Activated CD4-positive, alpha-beta T cell treated with anti-CD3 and anti-CD28 coated beads, Interleukin-2, amount 50 U/mL, for 4 hours (primary cell): ENCODE measurements around the gene BICD1.
"Not testable (repeated sequence)": the region's sequence is repeated elsewhere in the genome, so short reads cannot be mapped to it uniquely, and the experiment has no call there.

Source experiments
- DNase-seq, 2 experiments: peaks; one replicate each; pipeline ENCODE4 v3.0.0-alpha.2; 2020

The BICD1 gene

DNA sequence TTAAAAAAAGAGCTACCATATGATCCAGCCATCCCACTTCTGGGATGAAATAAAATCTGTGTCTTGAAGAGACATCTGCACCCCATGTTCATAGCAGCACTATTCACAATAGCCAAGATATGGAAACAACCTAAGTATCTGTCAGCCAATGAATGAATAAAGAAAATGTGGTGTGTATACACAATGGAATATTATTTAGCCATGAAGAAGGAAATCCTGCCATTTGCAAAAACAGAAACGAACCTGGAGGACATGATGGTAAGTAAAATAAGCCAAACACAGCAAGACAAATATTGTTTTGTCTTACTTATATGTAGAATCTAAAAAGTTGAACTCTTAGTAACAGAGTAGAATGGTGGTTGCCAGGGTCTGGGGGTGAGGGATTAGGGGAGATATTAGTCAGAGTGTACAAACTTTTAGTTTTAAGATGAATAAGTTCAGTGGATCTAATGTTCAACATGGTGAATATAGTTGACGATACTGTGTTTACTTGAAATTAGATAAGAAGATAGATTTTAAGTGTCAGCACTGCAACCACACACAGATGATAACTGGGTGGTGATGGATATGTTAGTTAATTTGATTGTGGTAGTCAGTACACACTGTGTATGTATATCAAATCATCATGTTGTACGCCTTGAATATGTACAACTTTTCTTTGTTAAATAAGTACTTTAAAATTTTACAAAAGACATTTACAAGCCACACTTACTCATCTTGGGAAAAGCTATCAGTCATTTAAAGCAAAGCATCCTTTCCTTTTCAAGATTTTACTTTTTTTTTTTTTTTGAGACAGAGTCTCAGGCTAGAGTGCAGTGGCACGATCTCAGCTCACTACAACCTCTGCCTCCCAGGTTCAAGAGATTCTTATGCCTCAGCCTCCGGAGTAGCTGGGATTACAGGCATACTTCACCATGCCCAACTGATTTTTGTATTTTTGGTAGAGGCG lies 89.9 kb downstream of the BICD1 start:
- DNase-seq: no peak

GRCh38 chr12:32197421-32197820 lies 90.8 kb downstream of the BICD1 start:
- DNase-seq: no peak

GRCh38 chr12:32198555-32198954 lies 91.9 kb downstream of the BICD1 start:
- DNase-seq: no peak

DNA sequence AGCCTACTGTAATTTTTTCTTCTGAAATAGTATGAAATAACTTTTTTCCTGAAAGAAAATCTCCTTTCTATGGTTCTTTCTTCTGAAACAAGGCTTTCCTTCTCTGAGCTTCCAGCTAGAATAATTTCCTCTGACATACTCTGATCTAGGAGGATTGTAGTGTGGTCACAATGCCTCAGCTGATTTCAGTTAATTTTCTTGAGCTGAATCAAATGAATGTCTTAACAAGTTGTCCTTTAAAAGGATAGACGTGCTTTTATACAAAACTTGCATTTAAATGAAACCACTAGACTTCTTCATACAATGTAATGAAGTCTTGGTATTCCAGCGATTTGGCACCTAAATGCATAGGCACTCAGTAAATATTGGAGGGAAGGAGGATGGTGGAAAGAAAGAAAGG lies 94.4 kb downstream of the BICD1 start:
- DNase-seq: no peak

GRCh38 chr12:32201976-32202375 lies 95.3 kb downstream of the BICD1 start:
- DNase-seq: no peak

DNA sequence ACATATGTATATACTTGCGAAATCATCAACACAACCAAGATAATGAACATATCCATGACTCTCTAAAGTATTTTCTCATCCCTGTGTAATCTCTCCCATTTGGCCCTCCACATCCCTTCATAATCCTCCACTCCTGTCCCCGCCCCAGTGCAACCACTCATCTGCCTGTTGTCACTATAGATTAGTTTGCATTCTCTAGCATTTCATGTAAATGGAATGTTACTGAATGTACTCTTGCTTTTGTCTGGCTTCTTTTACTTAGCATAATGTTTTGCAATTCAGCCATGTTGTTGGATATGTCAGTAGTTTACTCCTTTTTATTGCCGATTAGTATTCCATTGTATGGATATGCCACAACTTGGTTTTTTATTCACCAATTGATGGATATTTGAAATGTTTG lies 99.1 kb downstream of the BICD1 start:
- no peak for DNase-seq

DNA sequence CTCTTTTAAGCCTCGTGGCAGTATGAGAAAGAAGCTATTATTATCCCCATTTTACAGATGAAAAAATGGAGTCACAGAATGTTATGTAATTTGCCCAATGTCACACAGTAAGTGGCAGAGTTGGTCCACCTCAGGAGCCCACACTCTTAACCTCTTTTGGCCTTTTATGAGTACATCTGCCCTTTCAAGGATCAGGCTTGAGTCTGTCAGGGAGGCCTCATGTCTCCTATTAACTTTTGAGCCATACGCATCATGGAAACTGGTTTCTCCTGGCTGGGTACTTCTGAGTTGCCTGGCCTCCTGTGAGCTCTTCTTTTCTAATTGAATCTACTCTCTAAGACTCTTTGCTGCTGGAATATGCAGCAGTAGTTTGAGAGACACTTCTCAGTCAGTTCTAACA lies 101.7 kb downstream of the BICD1 start:
- DNase-seq: no peak

- no peak for DNase-seq
Observed at GRCh38 chr12:32211066-32211899, 104.6 kb downstream of the BICD1 start.

DNA sequence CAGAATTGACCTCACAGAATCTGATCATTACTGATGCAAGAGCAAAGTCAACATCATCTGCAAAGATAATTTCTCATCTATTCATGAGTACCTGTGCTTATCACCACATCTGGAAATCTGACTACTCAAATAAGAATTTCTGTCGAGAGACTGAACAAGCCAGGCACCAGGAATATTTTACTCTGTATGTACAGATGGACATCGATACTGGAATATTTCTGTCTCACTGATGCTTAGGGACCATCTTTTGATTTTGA lies 105.2 kb downstream of the BICD1 start:
- DNase-seq: no peak

GRCh38 chr12:32214723-32215122 lies 108.1 kb downstream of the BICD1 start:
- DNase-seq: no peak

DNA sequence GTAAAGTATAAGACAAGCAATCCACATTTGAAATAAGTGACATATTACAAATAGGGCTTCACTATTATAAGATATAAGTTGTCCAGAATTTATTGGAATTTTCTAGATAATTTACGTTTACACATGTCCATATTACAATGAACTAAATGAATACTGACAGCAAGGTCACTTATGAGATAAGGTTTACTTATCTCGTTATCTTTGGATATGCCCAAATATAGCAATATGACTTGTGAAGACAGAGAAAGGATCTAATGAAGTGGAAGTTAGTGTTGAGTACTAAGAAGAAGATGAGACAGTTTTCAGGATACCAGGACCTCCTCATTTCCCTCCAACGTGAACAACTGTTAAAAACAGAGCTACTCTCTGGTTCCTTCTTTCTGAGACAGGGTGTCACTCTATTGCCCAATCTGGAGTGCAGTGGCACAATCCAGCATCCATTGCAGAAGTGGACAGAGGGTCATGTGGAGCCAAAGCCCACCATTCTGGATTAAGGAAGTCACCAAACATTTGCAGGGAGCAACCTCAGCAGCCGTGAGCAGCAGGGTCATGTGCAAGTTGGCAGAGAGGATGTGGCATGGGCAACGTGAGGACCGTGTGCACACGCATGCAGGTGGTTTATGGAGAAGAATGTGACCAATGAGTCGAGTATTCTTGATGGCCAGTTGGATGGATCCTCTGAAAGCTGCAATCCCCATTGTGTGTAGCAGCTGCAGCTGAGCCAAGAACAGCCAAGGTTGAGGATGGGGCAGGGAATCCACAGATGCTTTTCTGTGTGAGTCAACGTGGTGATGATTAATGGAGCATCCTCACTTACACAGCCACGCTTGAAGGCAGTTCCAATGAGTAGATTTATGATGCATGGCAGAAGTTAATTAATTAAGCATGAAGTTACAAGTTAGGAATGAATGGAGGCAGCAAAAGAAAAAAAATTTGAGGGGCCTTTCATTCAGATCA lies 111.0 kb downstream of the BICD1 start:
- no peak for DNase-seq

GRCh38 chr12:32223941-32224340 lies 117.3 kb downstream of the BICD1 start:
- no peak for DNase-seq

GRCh38 chr12:32226768-32227167 lies 120.1 kb downstream of the BICD1 start:
- no peak for DNase-seq

DNA sequence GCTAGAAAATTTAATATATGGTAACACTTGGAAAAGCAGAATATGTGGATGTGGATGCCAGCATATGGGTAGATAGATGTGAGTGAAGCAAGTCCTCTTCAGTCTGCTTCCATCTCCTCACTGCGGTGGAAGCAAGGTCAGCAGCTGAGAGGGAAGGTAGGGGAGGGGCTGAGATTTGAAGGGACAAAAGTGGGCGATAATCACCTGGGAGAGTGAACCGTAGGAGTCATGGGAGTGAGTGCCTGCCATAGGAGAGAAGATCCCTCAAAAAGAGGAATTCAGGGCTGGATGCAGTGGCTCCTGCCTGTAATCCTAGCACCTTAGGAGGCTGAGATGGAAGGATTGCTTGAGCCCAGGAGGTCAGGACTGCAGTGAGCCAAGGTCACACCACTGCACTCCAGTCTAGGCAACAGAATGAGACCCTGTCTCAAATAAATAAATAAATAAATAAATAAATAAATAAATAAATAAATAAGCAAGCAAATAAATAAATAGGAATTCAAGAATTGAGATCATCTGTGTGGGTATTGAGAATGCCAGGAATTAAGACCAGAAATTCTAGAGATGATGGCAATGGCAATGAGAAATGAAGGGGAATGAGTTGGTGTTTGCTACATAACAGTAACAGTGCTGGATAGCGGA lies 123.4 kb downstream of the BICD1 start:
- no peak for DNase-seq

GRCh38 chr12:32230613-32230993 lies 124.0 kb downstream of the BICD1 start:
- no peak for DNase-seq

DNA sequence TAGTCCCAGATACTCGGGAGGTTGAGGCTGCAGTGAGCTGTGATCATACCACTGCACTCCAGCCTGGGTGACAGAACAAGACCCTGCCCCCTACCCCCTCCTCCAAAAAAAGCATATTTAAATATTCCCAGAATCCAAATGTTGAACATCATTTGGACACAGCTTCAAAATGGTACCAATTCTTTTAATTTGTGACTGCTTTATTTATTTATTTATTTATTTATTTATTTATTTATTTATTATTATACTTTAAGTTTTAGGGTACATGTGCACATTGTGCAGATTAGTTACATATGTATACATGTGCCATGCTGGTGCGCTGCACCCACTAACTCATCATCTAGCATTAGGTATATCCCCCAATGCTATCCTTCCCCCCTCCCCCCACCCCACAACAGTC lies 124.7 kb downstream of the BICD1 start:
- not testable (repeated sequence) for DNase-seq

GRCh38 chr12:32233568-32233967 lies 126.9 kb downstream of the BICD1 start:
- no peak for DNase-seq

- no peak for DNase-seq
Observed at GRCh38 chr12:32235251-32235650, 128.6 kb downstream of the BICD1 start.

DNA sequence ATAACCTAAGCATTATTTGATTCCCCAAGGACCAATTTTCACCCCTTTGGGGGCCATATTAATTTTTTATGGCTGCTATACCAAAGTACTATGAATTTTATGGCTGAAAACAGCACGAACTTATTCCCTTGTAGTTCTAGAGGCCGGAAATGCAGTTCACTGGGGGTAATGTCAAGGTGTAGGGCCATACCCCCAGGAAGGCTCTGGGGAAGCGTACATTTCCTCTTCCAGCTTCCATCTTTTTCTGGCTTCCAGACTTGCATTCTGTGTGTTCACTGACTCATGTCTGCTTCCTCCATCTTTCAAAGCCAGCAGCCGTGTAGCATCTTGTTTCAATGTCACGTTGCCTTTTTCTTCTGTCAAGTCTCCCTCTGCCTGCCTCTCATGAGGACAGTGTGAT lies 133.5 kb downstream of the BICD1 start:
- DNase-seq: no peak

DNA sequence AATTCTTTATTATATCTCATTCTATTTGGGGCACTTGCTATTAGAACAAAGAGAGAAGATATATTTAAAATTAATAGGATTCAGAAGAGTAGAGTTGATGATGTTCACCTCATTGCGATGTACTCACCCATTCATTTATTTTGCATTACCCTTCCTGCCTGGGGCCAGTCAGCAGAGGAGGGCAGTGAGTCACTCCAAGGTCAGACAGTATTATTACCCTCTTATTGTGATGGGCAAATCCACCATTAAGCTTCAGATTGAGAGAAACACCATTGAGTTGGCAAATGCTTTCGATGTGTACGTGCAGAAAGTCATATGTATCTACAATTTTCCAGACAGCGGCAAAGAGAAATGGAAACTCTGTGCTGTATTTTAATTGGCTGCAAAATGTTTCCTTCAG lies 134.2 kb downstream of the BICD1 start:
- DNase-seq: no peak

DNA sequence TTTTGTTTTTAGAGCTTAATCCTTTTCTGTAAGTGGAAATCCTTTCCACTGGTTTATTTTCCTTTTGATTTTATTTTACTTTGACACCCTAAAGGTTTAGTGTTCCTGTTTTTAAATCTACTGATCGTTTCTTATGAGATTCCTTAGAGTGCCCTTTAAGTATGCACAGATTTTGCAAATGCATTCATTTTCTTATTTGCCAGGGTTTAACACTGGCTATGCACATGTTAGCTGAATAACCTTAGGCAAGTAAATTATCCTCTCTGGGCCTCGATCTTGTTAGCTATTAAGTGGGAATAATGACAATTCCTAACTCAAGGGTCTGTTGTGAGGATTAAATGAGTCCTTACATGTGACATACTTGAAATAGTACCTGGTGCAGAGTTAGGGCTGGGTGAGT lies 136.0 kb downstream of the BICD1 start:
- no peak for DNase-seq

DNA sequence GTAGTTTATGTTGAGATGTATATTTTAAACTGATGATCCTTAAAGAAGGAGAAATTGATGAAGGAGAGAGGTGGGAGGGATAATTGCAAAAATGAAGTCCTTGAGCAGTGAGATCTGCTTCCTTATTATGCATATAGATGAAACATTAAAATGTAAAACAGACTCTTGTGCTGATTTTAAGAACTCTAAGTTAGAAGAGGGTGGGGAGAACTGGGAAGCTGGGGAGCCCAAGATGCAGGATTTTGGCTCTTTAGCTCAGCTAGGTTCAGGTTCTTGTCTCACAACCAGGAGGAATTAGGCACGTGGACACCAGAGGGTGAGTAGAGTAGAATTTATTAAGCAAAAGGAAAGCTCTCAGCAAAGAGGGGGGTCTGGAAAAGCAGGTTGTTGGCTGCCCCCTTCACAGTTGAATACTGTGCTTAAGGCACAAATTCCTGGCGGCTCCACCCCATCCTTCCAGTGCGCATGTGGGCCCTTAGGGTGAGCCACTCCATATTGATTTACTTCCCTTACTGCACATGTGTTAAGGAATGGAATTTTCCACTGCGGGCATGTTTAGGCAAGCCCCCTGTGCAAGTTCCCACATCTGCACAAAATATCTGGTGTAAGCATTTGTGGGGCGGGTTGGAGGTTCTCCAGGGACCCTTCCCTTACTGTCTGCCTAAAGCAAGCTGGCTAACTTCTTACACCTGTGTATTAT lies 141.9 kb downstream of the BICD1 start:
- no peak for DNase-seq
